NT2/D1 (cell line): ENCODE measurements around the gene CPLX1.

Experiments
- SUZ12 ChIP-seq: IDR thresholded peaks from 2 replicates; pipeline ENCODE4 v1.6.1; 2011; ENCODE audit not compliant: insufficient read length, insufficient read depth; ENCODE audit errors: extremely low read depth
- YY1 ChIP-seq: IDR thresholded peaks from 2 replicates; pipeline ENCODE4 v1.6.1; 2011; ENCODE audit not compliant: insufficient read length, insufficient read depth
- ZNF274 ChIP-seq: IDR thresholded peaks from 2 replicates; pipeline ENCODE4 v1.6.1; 2011; ENCODE audit warnings: mild to moderate bottlenecking, low read depth, low read length

DNA sequence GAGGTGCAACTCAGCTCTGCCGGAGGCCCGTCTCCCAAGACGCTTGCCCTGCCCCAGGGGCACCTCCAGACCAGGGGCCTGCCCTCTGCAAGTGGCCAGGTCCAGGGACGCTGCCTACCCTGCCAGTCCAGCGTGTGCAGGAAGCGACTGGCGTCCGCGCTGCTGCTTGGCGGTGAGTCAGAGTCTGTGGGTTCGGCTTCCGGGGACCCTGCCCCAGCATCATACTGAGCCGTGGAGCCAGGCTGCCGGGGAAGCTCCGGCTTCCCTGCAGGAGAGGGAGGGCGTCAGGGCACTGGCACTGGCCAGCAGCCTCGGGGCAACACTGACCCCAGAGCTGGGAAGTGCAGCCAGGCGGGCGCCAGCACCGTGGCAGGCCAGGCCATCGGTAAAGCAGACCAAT lies 42.5 kb upstream of the CPLX1 start:
- TF ChIP-seq SUZ12 (no peak), ZNF274 (no peak), YY1 (no peak)
